Mesenchymal stem cell (in vitro differentiated cells and primary cell): ENCODE measurements around the gene GSAP.

Source experiments
- DNase-seq: peaks from one replicate; pipeline ENCODE4 v3.0.0-alpha.2; 2013
- H2AFZ ChIP-seq: one replicate; pipeline ENCODE4 v1.6.1; 2013; ENCODE audit warnings: low read depth, mild to moderate bottlenecking, control low read depth, inconsistent platforms, low read length, moderate library complexity
- H2AK5ac ChIP-seq: 2 replicates; pipeline ENCODE4 v1.6.1; 2013; ENCODE audit warnings: low read length, moderate library complexity, mild to moderate bottlenecking, inconsistent platforms; ENCODE audit not compliant: severe bottlenecking
- H2BK120ac ChIP-seq: one replicate; pipeline ENCODE4 v1.6.1; 2013; ENCODE audit warnings: low read depth, mild to moderate bottlenecking, inconsistent platforms, low read length, moderate library complexity
- H2BK12ac ChIP-seq, 2 experiments: one replicate each; pipeline ENCODE4 v1.6.1; 2013; ENCODE audit warnings: inconsistent platforms in 2 of 2, low read length in 2 of 2, mild to moderate bottlenecking in 2 of 2, moderate library complexity in 2 of 2, control low read depth in 1 of 2
- H2BK15ac ChIP-seq: one replicate; pipeline ENCODE4 v1.6.1; 2013; ENCODE audit warnings: mild to moderate bottlenecking, low read depth, inconsistent platforms; ENCODE audit not compliant: poor library complexity, severe bottlenecking
- H2BK5ac ChIP-seq: 2 replicates; pipeline ENCODE4 v1.6.1; 2013; ENCODE audit warnings: low read depth, mild to moderate bottlenecking, low read length, control low read depth, inconsistent platforms; ENCODE audit not compliant: poor library complexity, severe bottlenecking
- H3K14ac ChIP-seq, 2 experiments: one replicate each; pipeline ENCODE4 v1.6.1; 2013; ENCODE audit warnings: inconsistent platforms in 2 of 2, low read length in 2 of 2, control low read depth in 1 of 2, mild to moderate bottlenecking in 1 of 2, moderate library complexity in 1 of 2
- H3K18ac ChIP-seq, 2 experiments: one replicate each; pipeline ENCODE4 v1.6.1; 2013; ENCODE audit warnings: inconsistent platforms in 2 of 2, low read length in 2 of 2, control low read depth in 1 of 2, low read depth in 1 of 2, mild to moderate bottlenecking in 1 of 2
- H3K23ac ChIP-seq, 2 experiments: one replicate each; pipeline ENCODE4 v1.6.1; 2013; ENCODE audit warnings: inconsistent platforms in 2 of 2, low read length in 2 of 2, mild to moderate bottlenecking in 2 of 2, moderate library complexity in 2 of 2, control low read depth in 1 of 2
- H3K27ac ChIP-seq: 2 replicates; pipeline ENCODE4 v1.5.1; 2013; ENCODE audit warnings: mild to moderate bottlenecking, moderate library complexity, low read length, control low read depth, inconsistent platforms; ENCODE audit not compliant: poor library complexity, severe bottlenecking
- H3K27me3 ChIP-seq, 2 experiments: 2 replicates each; pipeline versions ENCODE4 v1.6.1 to v1.7.0; 2013; ENCODE audit warnings: low read length in 2 of 2, mild to moderate bottlenecking in 2 of 2, moderate library complexity in 2 of 2, control low read depth in 1 of 2, inconsistent platforms in 1 of 2; ENCODE audit not compliant: control insufficient read depth in 1 of 2, insufficient read depth in 1 of 2
- H3K36me3 ChIP-seq, 2 experiments: 2 replicates each; pipeline versions ENCODE4 v1.6.1 to v1.7.0; 2013; ENCODE audit warnings: low read length in 2 of 2, control low read depth in 1 of 2, inconsistent platforms in 1 of 2, low read depth in 1 of 2, mild to moderate bottlenecking in 1 of 2; ENCODE audit not compliant: insufficient read depth in 2 of 2, control insufficient read depth in 1 of 2
- H3K4ac ChIP-seq, 2 experiments: one replicate each; pipeline ENCODE4 v1.6.1; 2013; ENCODE audit warnings: inconsistent platforms in 2 of 2, low read length in 2 of 2, mild to moderate bottlenecking in 2 of 2, moderate library complexity in 2 of 2, control low read depth in 1 of 2, low read depth in 1 of 2
- H3K4me1 ChIP-seq: 2 replicates; pipeline ENCODE4 v1.6.1; 2013; ENCODE audit warnings: low read depth, low read length, control low read depth; ENCODE audit not compliant: control insufficient read depth, insufficient read depth
- H3K4me2 ChIP-seq: 2 replicates; pipeline ENCODE4 v1.6.1; 2013; ENCODE audit warnings: low read length, mild to moderate bottlenecking, inconsistent platforms; ENCODE audit not compliant: poor library complexity, severe bottlenecking
- H3K4me3 ChIP-seq, 2 experiments: 2 replicates each; pipeline versions ENCODE4 v1.5.1 to v1.7.0; 2013; ENCODE audit warnings: low read length in 2 of 2, mild to moderate bottlenecking in 2 of 2, control low read depth in 1 of 2, low read depth in 1 of 2; ENCODE audit not compliant: insufficient read depth in 1 of 2
- H3K79me1 ChIP-seq: replicated peaks from 2 replicates; pipeline ENCODE4 v1.6.1; 2013; ENCODE audit warnings: mild to moderate bottlenecking, control low read depth, low read length, inconsistent platforms; ENCODE audit not compliant: poor library complexity, severe bottlenecking
- H3K9ac ChIP-seq: 2 replicates; pipeline ENCODE4 v1.7.0; 2013; ENCODE audit warnings: mild to moderate bottlenecking, low read length, moderate library complexity
- H3K9me3 ChIP-seq: 2 replicates; pipeline ENCODE4 v1.7.0; 2013; ENCODE audit warnings: mild to moderate bottlenecking, low read length; ENCODE audit not compliant: control insufficient read depth
- H4K8ac ChIP-seq: one replicate; pipeline ENCODE4 v1.6.1; 2013; ENCODE audit warnings: inconsistent platforms, mild to moderate bottlenecking, low read length, moderate library complexity
- H4K91ac ChIP-seq: one replicate; pipeline ENCODE4 v1.6.1; 2013; ENCODE audit warnings: mild to moderate bottlenecking, low read length, inconsistent platforms
- WGBS: methylation state at CpG from one replicate; pipeline ENCODE4 v1.1.7; 2013; ENCODE audit warnings: mixed read lengths; 5-methylcytosine and 5-hydroxymethylcytosine counted together

The GSAP gene

GRCh38 chr7:77434570-77435275, 18.6 kb upstream of the GSAP start:
- Histone ChIP-seq H3K9me3 (no peaks in the 10 kb centered on the region), H3K27ac (no peak overlapping the region), H3K18ac (peak overlapping the region in 1 of 2 experiments; percentile 21), H3K36me3 (no peaks in the 10 kb centered on the region), H2BK120ac (no peak overlapping the region), H3K4me1 (peaks cover 1% of the 10 kb centered on the region), H4K91ac (no peak overlapping the region), H2BK5ac (no peak overlapping the region), H3K4ac (no peak overlapping the region), H2BK12ac (no peak overlapping the region), H4K8ac (no peak overlapping the region), H3K4me3 (no peak overlapping the region), H3K14ac (no peak overlapping the region), H3K4me2 (no peak overlapping the region), H2BK15ac (no peak overlapping the region), H2AFZ (no peak overlapping the region), H3K9ac (no peak overlapping the region), H3K23ac (no peak overlapping the region), H3K27me3 (no peaks in the 10 kb centered on the region), H3K79me1 (no peaks in the 10 kb centered on the region), H2AK5ac (no peak overlapping the region)
- WGBS: 75% methylated on average over 3 of the region's 3 CpGs
- no peak for DNase-seq

DNA sequence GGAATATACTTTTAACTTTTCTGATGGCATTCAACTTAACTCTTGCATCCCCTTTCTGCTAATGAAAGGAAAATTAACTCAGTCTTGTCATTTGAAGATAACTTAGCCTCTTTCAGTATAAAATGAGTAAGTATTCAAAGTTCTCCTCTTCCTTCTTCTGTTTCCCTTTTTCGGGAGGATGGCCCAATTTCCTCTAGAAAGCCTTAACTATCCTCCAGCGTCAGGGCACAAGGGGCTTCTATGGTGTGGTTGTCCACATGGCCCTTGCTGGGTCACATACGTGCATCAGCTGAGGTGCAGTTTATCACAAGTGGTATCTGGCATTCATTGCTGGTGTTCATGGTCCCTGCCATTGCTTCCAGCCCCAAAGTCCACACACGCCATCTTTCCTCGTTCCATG, 17.8 kb upstream of the GSAP start:
- H2BK120ac ChIP-seq: no peak overlapping the region
- no peak overlapping the region for H3K14ac ChIP-seq
- peaks cover 1% of the 10 kb centered on the region for H3K4me1 ChIP-seq
- H3K18ac ChIP-seq: no peak overlapping the region
- H2AFZ ChIP-seq: no peak overlapping the region
- no peaks in the 10 kb centered on the region for H3K79me1 ChIP-seq
- no peak overlapping the region for H3K4ac ChIP-seq
- H3K27ac ChIP-seq: no peak overlapping the region
- H3K4me2 ChIP-seq: no peak overlapping the region
- H3K4me3 ChIP-seq: no peak overlapping the region
- peak overlapping the region; percentile 21 for H4K91ac ChIP-seq
- no peak overlapping the region for H2BK15ac ChIP-seq
- no peak overlapping the region for H3K9ac ChIP-seq
- H2BK5ac ChIP-seq: no peak overlapping the region
- no peaks in the 10 kb centered on the region for H3K27me3 ChIP-seq
- no peak overlapping the region for H4K8ac ChIP-seq
- no peaks in the 10 kb centered on the region for H3K9me3 ChIP-seq
- no peak overlapping the region for H2AK5ac ChIP-seq
- WGBS: 91% methylated on average over 5 of the region's 5 CpGs
- no peaks in the 10 kb centered on the region for H3K36me3 ChIP-seq
- no peak for DNase-seq
- peak overlapping the region in 1 of 2 experiments; percentile 8 for H2BK12ac ChIP-seq
- H3K23ac ChIP-seq: no peak overlapping the region

DNA sequence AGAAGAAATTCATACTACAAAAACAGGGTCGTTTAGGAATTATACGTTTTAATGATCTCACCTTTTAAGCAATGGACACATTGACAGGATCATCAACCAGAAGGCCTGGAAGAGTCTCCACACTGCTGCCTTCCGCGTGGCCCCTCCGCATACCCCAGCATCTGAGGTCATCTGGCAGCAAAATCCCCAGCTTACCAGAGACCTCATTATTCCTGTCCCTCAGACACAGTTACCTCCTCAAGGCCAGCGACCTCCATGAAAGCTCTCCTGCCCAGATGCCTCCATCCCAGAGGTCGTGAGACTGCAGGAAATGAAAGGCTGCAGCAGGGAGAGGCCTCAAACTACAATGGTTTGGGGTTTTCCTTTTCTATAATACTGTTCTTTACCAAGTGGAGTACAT, 14.8 kb upstream of the GSAP start:
- no peak overlapping the region for H3K27ac ChIP-seq
- H3K4me2 ChIP-seq: no peak overlapping the region
- no peak overlapping the region for H3K14ac ChIP-seq
- H3K27me3 ChIP-seq: no peaks in the 10 kb centered on the region
- H3K79me1 ChIP-seq: no peaks in the 10 kb centered on the region
- H3K4ac ChIP-seq: peak overlapping the region in 1 of 2 experiments; percentile 35
- H3K4me3 ChIP-seq: no peak overlapping the region
- 79% methylated on average over 6 of the region's 7 CpGs for WGBS
- H3K18ac ChIP-seq: no peak overlapping the region
- H3K23ac ChIP-seq: no peak overlapping the region
- no peak overlapping the region for H2AK5ac ChIP-seq
- DNase-seq: no peak
- no peak overlapping the region for H2AFZ ChIP-seq
- no peak overlapping the region for H2BK15ac ChIP-seq
- H4K91ac ChIP-seq: no peak overlapping the region
- H2BK120ac ChIP-seq: no peak overlapping the region
- peaks cover 3% of the 10 kb centered on the region for H3K4me1 ChIP-seq
- H2BK5ac ChIP-seq: no peak overlapping the region
- H3K36me3 ChIP-seq: no peaks in the 10 kb centered on the region
- H4K8ac ChIP-seq: no peak overlapping the region
- H3K9ac ChIP-seq: no peak overlapping the region
- H3K9me3 ChIP-seq: no peaks in the 10 kb centered on the region
- no peak overlapping the region for H2BK12ac ChIP-seq

GRCh38 chr7:77428777-77429231, 12.7 kb upstream of the GSAP start:
- peak overlapping the region; percentile 2 to 23 for H2BK12ac ChIP-seq
- no peak overlapping the region for H3K4me2 ChIP-seq
- H3K9me3 ChIP-seq: no peaks in the 10 kb centered on the region
- no peak overlapping the region for H3K23ac ChIP-seq
- peak overlapping the region; percentile 31 for H4K8ac ChIP-seq
- H3K4ac ChIP-seq: no peak overlapping the region
- H2AFZ ChIP-seq: no peak overlapping the region
- no peak overlapping the region for H2BK120ac ChIP-seq
- 87% methylated on average over 10 of the region's 10 CpGs for WGBS
- peak overlapping the region; percentile 2 for H2BK15ac ChIP-seq
- no peak overlapping the region for H3K14ac ChIP-seq
- no peaks in the 10 kb centered on the region for H3K36me3 ChIP-seq
- peak; percentile 38 for DNase-seq
- no peak overlapping the region for H4K91ac ChIP-seq
- no peaks in the 10 kb centered on the region for H3K27me3 ChIP-seq
- H3K4me1 ChIP-seq: peaks cover 3% of the 10 kb centered on the region
- H3K79me1 ChIP-seq: no peaks in the 10 kb centered on the region
- no peak overlapping the region for H2AK5ac ChIP-seq
- H2BK5ac ChIP-seq: no peak overlapping the region
- H3K27ac ChIP-seq: no peak overlapping the region
- H3K18ac ChIP-seq: peak overlapping the region in 1 of 2 experiments; percentile 63
- no peak overlapping the region for H3K9ac ChIP-seq
- no peak overlapping the region for H3K4me3 ChIP-seq
